Epithelial cell of proximal tubule (primary cell): ENCODE measurements around the gene MOB3A. TPM values are rescaled to one million over a fixed set of nuclear protein-coding genes. Genes with fewer than 3 reads are reported as not detected.

ENCODE experiments used
- DNase-seq: peaks from one replicate; pipeline ENCODE4 v3.0.0-alpha.2; 2011; ENCODE audit warnings: low read depth
- H3K4me3 ChIP-seq: 2 replicates; pipeline ENCODE4 v1.5.1; 2011; ENCODE audit warnings: low read depth, mild to moderate bottlenecking, low read length
- CTCF ChIP-seq: conservative IDR thresholded peaks from 2 replicates; pipeline ENCODE4 v1.5.1; 2012; ENCODE audit warnings: low read depth, mild to moderate bottlenecking, low read length
- total RNA-seq: library from RNA; depleted of rRNA; stranded (reverse); fragments of >200 nt; gene quantifications from 2 replicates; pipeline ENCODE4 v1.2.3, GENCODE V29; 2015

Gene MOB3A
- total RNA-seq = 29.9 and 36.0 TPM in 2 replicates

GRCh38 chr19:2096034-2096479 lies at the start of gene MOB3A:
Gene MOB3A (minus strand): TSS chr19:2096326. CDS start chr19:2078560, 17,766 bp downstream.
- TF ChIP-seq CTCF = peak; percentile 38
- DNase-seq = no peak
- peak within 1 kb of the TSS; percentile 81 for H3K4me3 ChIP-seq

- no peak overlapping the region for H3K4me3 ChIP-seq
- no peak for DNase-seq
- no peak for TF ChIP-seq CTCF
Measured at GRCh38 chr19:2145831-2146241, 49.7 kb upstream of the MOB3A start.

- H3K4me3 ChIP-seq = no peak overlapping the region
- DNase-seq = no peak
- TF ChIP-seq CTCF = no peak
Measured at GRCh38 chr19:2144190-2144589, 48.1 kb upstream of the MOB3A start.

- no peak for TF ChIP-seq CTCF
- DNase-seq = no peak
- H3K4me3 ChIP-seq = no peak overlapping the region
Measured at GRCh38 chr19:2142173-2142829, 46.2 kb upstream of the MOB3A start.

GRCh38 chr19:2140138-2140569 lies 44.0 kb upstream of the MOB3A start:
- no peak overlapping the region for H3K4me3 ChIP-seq
- no peak for TF ChIP-seq CTCF
- DNase-seq = no peak

- TF ChIP-seq CTCF = no peak
- H3K4me3 ChIP-seq = no peak overlapping the region
- no peak for DNase-seq
Measured at GRCh38 chr19:2139385-2140137, 43.4 kb upstream of the MOB3A start.
